Fibroblast of lung (primary cell): ENCODE data around the gene MSL2. TPM values are rescaled to one million over a fixed set of nuclear protein-coding genes. Genes with fewer than 3 reads are reported as not detected.

ENCODE experiments used
- DNase-seq, 2 donors: peaks; one replicate each; pipeline versions ENCODE4 v3.0.0 to v3.0.0-alpha.2; 2010; ENCODE audit warnings: low read depth in 2 of 2
- H2AFZ ChIP-seq: 2 replicates; pipeline ENCODE4 v1.5.1; 2012; ENCODE audit warnings: low read length, control low read depth, inconsistent platforms
- H3K27ac ChIP-seq: 2 replicates; pipeline ENCODE4 v1.5.1; 2011; ENCODE audit warnings: low read length, control low read depth; ENCODE audit not compliant: insufficient read depth
- H3K27me3 ChIP-seq: 2 replicates; pipeline ENCODE4 v1.5.1; 2011; ENCODE audit warnings: mild to moderate bottlenecking, low read length; ENCODE audit not compliant: control insufficient read depth, insufficient read depth
- H3K36me3 ChIP-seq: 2 replicates; pipeline ENCODE4 v1.5.1; 2011; ENCODE audit warnings: low read length; ENCODE audit not compliant: control insufficient read depth, insufficient read depth
- H3K4me1 ChIP-seq: 2 replicates; pipeline ENCODE4 v1.5.1; 2011; ENCODE audit warnings: low read length; ENCODE audit not compliant: control insufficient read depth, insufficient read depth; ENCODE audit errors: extremely low read depth
- H3K4me2 ChIP-seq: 2 replicates; pipeline ENCODE4 v1.5.1; 2011; ENCODE audit warnings: low read length, control low read depth; ENCODE audit not compliant: insufficient read depth; ENCODE audit errors: extremely low read depth
- H3K4me3 ChIP-seq, 4 experiments: fragments of 200-600 bp in 1 of 4; sonication (generic) in 1 of 4; replicated peaks in 1 of 4; 2 replicates each; pipeline ENCODE4 v1.5.1; 2011 to 2016; ENCODE audit warnings: low read length in 4 of 4, low read depth in 3 of 4, mild to moderate bottlenecking in 3 of 4, control low read depth in 2 of 4, inconsistent platforms in 1 of 4, mixed read lengths in 1 of 4; ENCODE audit not compliant: insufficient read depth in 1 of 4; ENCODE audit errors: control extremely low read depth in 1 of 4
- H3K79me2 ChIP-seq: 2 replicates; pipeline ENCODE4 v1.5.1; 2012; ENCODE audit warnings: mild to moderate bottlenecking, low read length, inconsistent platforms; ENCODE audit not compliant: control insufficient read depth, insufficient read depth
- H3K9ac ChIP-seq: 2 replicates; pipeline ENCODE4 v1.5.1; 2011; ENCODE audit warnings: mild to moderate bottlenecking, low read length, control low read depth; ENCODE audit not compliant: insufficient read depth
- H3K9me3 ChIP-seq: 2 replicates; pipeline ENCODE4 v1.5.1; 2012; ENCODE audit warnings: low read depth, low read length; ENCODE audit not compliant: control insufficient read depth, insufficient read depth
- H4K20me1 ChIP-seq: 2 replicates; pipeline ENCODE4 v1.5.1; 2011; ENCODE audit warnings: low read length; ENCODE audit not compliant: control insufficient read depth, insufficient read depth; ENCODE audit errors: extremely low read depth
- EZH2 ChIP-seq: IDR thresholded peaks from 2 replicates; pipeline ENCODE4 v1.5.1; 2012; ENCODE audit warnings: low read length, control low read depth, mild to moderate bottlenecking; ENCODE audit errors: missing control alignments
- polyA plus RNA-seq, 2 donors: library from polyadenylated mRNA; depleted of rRNA in 1 of 2; stranded (reverse) in 1 of 2; unstranded in 1 of 2; fragments of >200 nt; gene quantifications; 2 replicates each; pipeline ENCODE4 v1.2.1, GENCODE V29; 2011 to 2012; ENCODE audit warnings: missing spikeins in 1 of 2
- total RNA-seq: library from RNA; depleted of rRNA; stranded (reverse); fragments of >200 nt; gene quantifications from 2 replicates; pipeline ENCODE4 v1.2.1, GENCODE V29; 2014
- TF ChIP-seq, protein P1 (sequence below), 2 donors: IDR thresholded peaks in 1 of 2; conservative IDR thresholded peaks in 1 of 2; 1 replicate in 1 of 2; 2 replicates in 1 of 2; pipeline ENCODE4 v1.5.1; 2011 to 2012; ENCODE audit warnings: low read length in 2 of 2, control low read depth in 1 of 2, inconsistent platforms in 1 of 2, low read depth in 1 of 2, mild to moderate bottlenecking in 1 of 2

Gene MSL2
- total and polyA plus RNA-seq, 2 donors (not counting 1 experiment from before 2014, with no cell fraction given), result 12.1 to 19.7 TPM

DNA sequence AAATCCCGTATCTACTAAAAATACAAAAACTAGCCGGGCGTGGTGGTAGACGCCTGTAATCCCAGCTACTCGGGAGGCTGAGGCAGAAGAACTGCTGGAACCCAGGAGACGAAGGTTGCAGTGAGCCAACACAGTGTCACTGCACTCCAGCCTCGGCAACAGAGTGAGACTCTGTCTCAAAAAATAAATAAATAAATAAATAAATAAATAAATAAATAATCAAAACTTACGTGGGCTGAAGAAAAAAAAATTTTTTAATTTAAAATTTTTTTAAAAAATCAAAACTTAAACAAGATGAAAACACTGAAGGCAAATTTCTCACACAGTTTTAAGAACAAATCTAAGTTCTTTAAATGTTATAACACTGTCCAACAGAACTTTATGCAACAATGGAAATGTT is 14.4 kb downstream of the MSL2 start:
- Histone ChIP-seq H3K4me1 (peaks cover 4% of the 10 kb centered on the region), H3K36me3 (no peaks in the 10 kb centered on the region), H4K20me1 (peaks cover 5% of the 10 kb centered on the region), H3K79me2 (peaks cover 97% of the 10 kb centered on the region), H3K27me3 (no peaks in the 10 kb centered on the region), H3K9me3 (no peaks in the 10 kb centered on the region), H3K4me2 (no peak overlapping the region), H3K27ac (no peak overlapping the region), H3K9ac (no peak overlapping the region), H3K4me3 (no peak overlapping the region), H2AFZ (no peak overlapping the region)
- DNase-seq, result no peak
- no peak for TF ChIP-seq EZH2
- TF ChIP-seq, protein P1, sequence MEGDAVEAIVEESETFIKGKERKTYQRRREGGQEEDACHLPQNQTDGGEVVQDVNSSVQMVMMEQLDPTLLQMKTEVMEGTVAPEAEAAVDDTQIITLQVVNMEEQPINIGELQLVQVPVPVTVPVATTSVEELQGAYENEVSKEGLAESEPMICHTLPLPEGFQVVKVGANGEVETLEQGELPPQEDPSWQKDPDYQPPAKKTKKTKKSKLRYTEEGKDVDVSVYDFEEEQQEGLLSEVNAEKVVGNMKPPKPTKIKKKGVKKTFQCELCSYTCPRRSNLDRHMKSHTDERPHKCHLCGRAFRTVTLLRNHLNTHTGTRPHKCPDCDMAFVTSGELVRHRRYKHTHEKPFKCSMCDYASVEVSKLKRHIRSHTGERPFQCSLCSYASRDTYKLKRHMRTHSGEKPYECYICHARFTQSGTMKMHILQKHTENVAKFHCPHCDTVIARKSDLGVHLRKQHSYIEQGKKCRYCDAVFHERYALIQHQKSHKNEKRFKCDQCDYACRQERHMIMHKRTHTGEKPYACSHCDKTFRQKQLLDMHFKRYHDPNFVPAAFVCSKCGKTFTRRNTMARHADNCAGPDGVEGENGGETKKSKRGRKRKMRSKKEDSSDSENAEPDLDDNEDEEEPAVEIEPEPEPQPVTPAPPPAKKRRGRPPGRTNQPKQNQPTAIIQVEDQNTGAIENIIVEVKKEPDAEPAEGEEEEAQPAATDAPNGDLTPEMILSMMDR (conservative IDR thresholded peaks at IDR 0.05 in 1 of 2, IDR thresholded peaks at IDR 0.05 in 1 of 2; ENCODE audit: low read depth in 1 of 2, low read length in 2 of 2), result no peak

DNA sequence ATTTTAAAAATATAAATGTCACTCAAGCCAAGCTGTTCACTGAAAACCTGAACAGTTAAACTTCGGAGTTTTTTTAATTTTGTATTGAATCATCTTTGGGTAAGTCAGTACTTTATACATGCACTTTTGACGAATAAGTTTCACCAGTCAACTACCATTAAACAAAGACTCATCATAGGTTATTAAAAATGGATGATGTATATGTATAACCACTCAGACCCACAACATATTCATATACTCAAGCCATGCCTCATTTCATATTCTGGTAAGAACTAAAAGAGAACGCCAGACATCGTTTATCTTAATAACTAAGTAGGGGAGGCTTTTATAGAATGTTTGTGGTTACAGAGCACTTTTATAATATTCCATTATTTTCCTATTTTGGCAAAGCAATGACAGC is 18.3 kb downstream of the MSL2 start:
- Histone ChIP-seq H3K4me1 (no peaks in the 10 kb centered on the region), H3K4me3 (no peak overlapping the region), H3K27ac (no peak overlapping the region), H2AFZ (no peak overlapping the region), H3K36me3 (no peaks in the 10 kb centered on the region), H3K9me3 (no peaks in the 10 kb centered on the region), H3K4me2 (no peak overlapping the region), H3K27me3 (no peaks in the 10 kb centered on the region), H3K9ac (no peak overlapping the region), H3K79me2 (peaks cover 97% of the 10 kb centered on the region), H4K20me1 (peaks cover 2% of the 10 kb centered on the region)
- DNase-seq, result no peak
- TF ChIP-seq, protein P1 (conservative IDR thresholded peaks at IDR 0.05 in 1 of 2, IDR thresholded peaks at IDR 0.05 in 1 of 2; ENCODE audit: low read depth in 1 of 2, low read length in 2 of 2), result no peak

DNA sequence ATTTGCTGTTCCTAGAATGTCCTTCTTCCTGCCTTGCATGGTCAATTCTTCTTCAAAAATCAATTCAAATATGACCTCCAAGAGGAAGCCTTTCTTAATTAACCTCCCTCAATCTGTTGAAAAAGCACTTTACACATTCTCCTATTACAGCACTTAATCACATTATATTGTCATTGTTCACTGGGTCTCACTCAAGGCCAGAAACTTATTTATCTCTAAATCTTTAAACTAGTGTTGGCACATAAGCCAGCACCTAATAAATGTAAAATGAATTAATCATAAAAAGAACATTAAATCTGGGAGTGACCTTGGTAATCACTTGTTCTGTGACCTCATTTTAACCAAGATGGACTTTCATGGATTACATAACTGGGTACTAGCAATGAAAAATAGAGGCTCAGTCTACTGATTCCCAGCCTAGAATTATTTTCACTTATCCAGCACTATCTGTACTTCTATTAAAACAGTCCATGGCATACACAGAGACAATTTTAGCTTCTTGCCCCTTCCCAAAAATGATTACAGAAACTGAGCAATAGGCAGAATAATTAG is 22.1 kb downstream of the MSL2 start:
- no peak for DNase-seq
- TF ChIP-seq, protein P1 (conservative IDR thresholded peaks at IDR 0.05 in 1 of 2, IDR thresholded peaks at IDR 0.05 in 1 of 2; ENCODE audit: low read depth in 1 of 2, low read length in 2 of 2), result no peak
- TF ChIP-seq EZH2, result no peak
- Histone ChIP-seq H3K4me2 (no peak overlapping the region), H3K27me3 (no peaks in the 10 kb centered on the region), H3K9ac (no peak overlapping the region), H2AFZ (no peak overlapping the region), H4K20me1 (peaks cover 2% of the 10 kb centered on the region), H3K27ac (no peak overlapping the region), H3K4me1 (no peaks in the 10 kb centered on the region), H3K36me3 (no peaks in the 10 kb centered on the region), H3K9me3 (no peaks in the 10 kb centered on the region), H3K79me2 (peaks cover 99% of the 10 kb centered on the region), H3K4me3 (no peak overlapping the region)
